Measurements from ENCODE around the gene TPST1.

GRCh38 chr7:66352071-66352470, 146.9 kb downstream of the TPST1 start:
- TF ChIP-seq SMAD3 (CRISPR knock-in tag; IDR thresholded peaks at IDR 0.05; ENCODE audit: borderline replicate concordance) (no peak), NR2C2 (CRISPR knock-in tag; IDR thresholded peaks at IDR 0.05) (no peak)
- TF ChIP-seq, protein P1, sequence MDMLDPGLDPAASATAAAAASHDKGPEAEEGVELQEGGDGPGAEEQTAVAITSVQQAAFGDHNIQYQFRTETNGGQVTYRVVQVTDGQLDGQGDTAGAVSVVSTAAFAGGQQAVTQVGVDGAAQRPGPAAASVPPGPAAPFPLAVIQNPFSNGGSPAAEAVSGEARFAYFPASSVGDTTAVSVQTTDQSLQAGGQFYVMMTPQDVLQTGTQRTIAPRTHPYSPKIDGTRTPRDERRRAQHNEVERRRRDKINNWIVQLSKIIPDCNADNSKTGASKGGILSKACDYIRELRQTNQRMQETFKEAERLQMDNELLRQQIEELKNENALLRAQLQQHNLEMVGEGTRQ (CRISPR knock-in tag; IDR thresholded peaks at IDR 0.05), result no peak
- TF ChIP-seq, protein P2, sequence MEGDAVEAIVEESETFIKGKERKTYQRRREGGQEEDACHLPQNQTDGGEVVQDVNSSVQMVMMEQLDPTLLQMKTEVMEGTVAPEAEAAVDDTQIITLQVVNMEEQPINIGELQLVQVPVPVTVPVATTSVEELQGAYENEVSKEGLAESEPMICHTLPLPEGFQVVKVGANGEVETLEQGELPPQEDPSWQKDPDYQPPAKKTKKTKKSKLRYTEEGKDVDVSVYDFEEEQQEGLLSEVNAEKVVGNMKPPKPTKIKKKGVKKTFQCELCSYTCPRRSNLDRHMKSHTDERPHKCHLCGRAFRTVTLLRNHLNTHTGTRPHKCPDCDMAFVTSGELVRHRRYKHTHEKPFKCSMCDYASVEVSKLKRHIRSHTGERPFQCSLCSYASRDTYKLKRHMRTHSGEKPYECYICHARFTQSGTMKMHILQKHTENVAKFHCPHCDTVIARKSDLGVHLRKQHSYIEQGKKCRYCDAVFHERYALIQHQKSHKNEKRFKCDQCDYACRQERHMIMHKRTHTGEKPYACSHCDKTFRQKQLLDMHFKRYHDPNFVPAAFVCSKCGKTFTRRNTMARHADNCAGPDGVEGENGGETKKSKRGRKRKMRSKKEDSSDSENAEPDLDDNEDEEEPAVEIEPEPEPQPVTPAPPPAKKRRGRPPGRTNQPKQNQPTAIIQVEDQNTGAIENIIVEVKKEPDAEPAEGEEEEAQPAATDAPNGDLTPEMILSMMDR (IDR thresholded peaks at IDR 0.05), result no peak
